HCT116 (cell line): ENCODE data around the gene RALGPS2.

Source experiments
- CBX3 ChIP-seq: IDR thresholded peaks from 2 replicates; pipeline ENCODE4 v1.6.1; 2012; ENCODE audit warnings: low read depth
- CEBPB ChIP-seq: IDR thresholded peaks from 2 replicates; pipeline ENCODE4 v1.6.1; 2012; ENCODE audit warnings: low read depth
- CTCF ChIP-seq, 3 experiments: fragments of 200-600 bp in 1 of 3; sonication (generic) in 1 of 3; IDR thresholded peaks in 2 of 3; conservative IDR thresholded peaks in 1 of 3; 2 replicates each; pipeline ENCODE4 v1.5.1; 2012 to 2017; ENCODE audit warnings: low read depth in 2 of 3, low read length in 2 of 3, antibody characterized with exemption in 1 of 3, borderline replicate concordance in 1 of 3, control low read depth in 1 of 3, mild to moderate bottlenecking in 1 of 3, mixed read lengths in 1 of 3, mixed run types in 1 of 3, moderate library complexity in 1 of 3; ENCODE audit not compliant: insufficient read depth in 1 of 3
- EGR1 ChIP-seq: IDR thresholded peaks from 2 replicates; pipeline ENCODE4 v1.6.1; 2012; ENCODE audit warnings: low read depth
- ELF1 ChIP-seq: IDR thresholded peaks from 2 replicates; pipeline ENCODE4 v1.6.1; 2012; ENCODE audit warnings: low read depth, borderline replicate concordance
- EZH2 ChIP-seq: fragments of 200-600 bp; sonication (generic); IDR thresholded peaks from 2 replicates; pipeline ENCODE4 v1.6.1; 2017; ENCODE audit warnings: antibody characterized with exemption, mixed run types
- POLR2A ChIP-seq: IDR thresholded peaks from 2 replicates; pipeline ENCODE4 v1.7.0; 2011; ENCODE audit warnings: borderline replicate concordance; ENCODE audit not compliant: insufficient read depth, insufficient read length; ENCODE audit errors: extremely low read depth
- POLR2AphosphoS5 ChIP-seq: IDR thresholded peaks from 2 replicates; pipeline ENCODE4 v1.6.1; 2011; ENCODE audit warnings: mild to moderate bottlenecking, low read depth, low read length, moderate library complexity
- RAD21 ChIP-seq: IDR thresholded peaks from 2 replicates; pipeline ENCODE4 v1.6.1; 2012; ENCODE audit warnings: low read depth, mild to moderate bottlenecking
- SIN3A ChIP-seq: IDR thresholded peaks from 2 replicates; pipeline ENCODE4 v1.6.1; 2012; ENCODE audit warnings: low read depth
- SRF ChIP-seq: IDR thresholded peaks from 2 replicates; pipeline ENCODE4 v1.6.1; 2012; ENCODE audit warnings: low read depth
- TCF7L2 ChIP-seq: IDR thresholded peaks from 2 replicates; pipeline ENCODE4 v1.7.0; 2011; ENCODE audit warnings: borderline replicate concordance, inconsistent platforms; ENCODE audit not compliant: insufficient read depth, insufficient read length; ENCODE audit errors: extremely low read depth
- ZBTB33 ChIP-seq: IDR thresholded peaks from 2 replicates; pipeline ENCODE4 v1.6.1; 2011; ENCODE audit warnings: mild to moderate bottlenecking, low read length, moderate library complexity; ENCODE audit not compliant: insufficient replicate concordance; ENCODE audit errors: extremely low read depth
- ZNF274 ChIP-seq: fragments of 200-500 bp; sonication (Bioruptor generic); IDR thresholded peaks from 2 replicates; pipeline ENCODE4 v1.6.1; 2014; ENCODE audit warnings: mild to moderate bottlenecking, low read depth, low read length, inconsistent platforms

DNA sequence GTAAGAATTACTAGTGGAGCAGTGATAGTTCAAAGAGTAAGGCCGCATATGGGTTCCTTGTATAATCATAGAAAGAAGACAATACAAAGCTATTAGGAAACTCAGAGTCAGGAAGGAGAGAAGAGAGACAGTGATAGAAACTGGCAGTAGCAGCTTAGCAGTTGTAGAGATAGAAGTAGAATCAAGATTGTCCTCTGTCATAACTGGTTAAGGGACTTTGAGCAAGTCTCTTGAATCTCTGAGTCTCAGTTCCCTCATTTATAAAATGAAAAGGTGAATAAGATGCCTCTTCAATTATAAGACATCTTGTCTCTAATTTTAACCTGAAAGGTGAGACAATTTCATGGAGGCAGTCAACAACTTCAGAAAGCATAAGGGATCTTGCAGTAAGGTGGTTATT lies 6.5 kb upstream of the RALGPS2 start:
- TF ChIP-seq POLR2AphosphoS5 (no peak), POLR2A (no peak), CTCF (IDR thresholded peaks at IDR 0.05 in 2 of 3, conservative IDR thresholded peaks at IDR 0.05 in 1 of 3; ENCODE audit: borderline replicate concordance in 1 of 3, insufficient read depth in 1 of 3, low read depth in 2 of 3, low read length in 2 of 3) (no peak), TCF7L2 (no peak), EZH2 (no peak), ELF1 (no peak), CBX3 (no peak), ZBTB33 (no peak), EGR1 (no peak), SRF (no peak), RAD21 (no peak), SIN3A (no peak), CEBPB (no peak), ZNF274 (no peak)
